VCaP (cell line): ENCODE measurements around the gene GCAT.
A peak's percentile ranks its signal among the peaks of the same experiment; 100 is the strongest.

Source experiments
- H3K27ac ChIP-seq: fragments of 450-650 bp; 2 replicates; pipeline ENCODE4 v1.5.1; 2017
- CTCF ChIP-seq: fragments of 450-650 bp; conservative IDR thresholded peaks from 2 replicates; pipeline ENCODE4 v1.5.1; 2017; ENCODE audit warnings: mild to moderate bottlenecking, moderate library complexity

GCAT gene

GRCh38 chr22:37832022-37832857 is 24.5 kb downstream of the GCAT start:
- no peak overlapping the region for H3K27ac ChIP-seq
- no peak for TF ChIP-seq CTCF

- no peak for TF ChIP-seq CTCF
- peak overlapping the region; percentile 87 for H3K27ac ChIP-seq
These were observed 34.5 kb downstream of the GCAT start for GRCh38 chr22:37842015-37842793.

GRCh38 chr22:37843741-37844089 is 36.0 kb downstream of the GCAT start:
- no peak for TF ChIP-seq CTCF
- H3K27ac ChIP-seq, result peak overlapping the region; percentile 87

- H3K27ac ChIP-seq, result peak overlapping the region; percentile 87
- TF ChIP-seq CTCF, result no peak
These were observed 37.2 kb downstream of the GCAT start for GRCh38 chr22:37844904-37845329.

GRCh38 chr22:37846433-37846832 is 38.7 kb downstream of the GCAT start:
- no peak for TF ChIP-seq CTCF
- H3K27ac ChIP-seq, result no peak overlapping the region

- peak overlapping the region; percentile 86 for H3K27ac ChIP-seq
- TF ChIP-seq CTCF, result no peak
These were observed 40.9 kb downstream of the GCAT start for GRCh38 chr22:37848587-37849088.

- H3K27ac ChIP-seq, result peak within 1 kb of the TSS; percentile 86
- no peak for TF ChIP-seq CTCF
These were observed 41.5 kb downstream of the GCAT start, which contains the start of gene EIF3L for GRCh38 chr22:37849089-37849751. Gene EIF3L, plus strand, starts transcription at chr22:37849419. Its CDS starts 31 bp downstream, at chr22:37849450.
